ENCODE measurements around the gene TRIM62. TPM values are rescaled to one million over a fixed set of nuclear protein-coding genes. Genes with fewer than 3 reads are reported as not detected.
"Not testable (repeated sequence)": the region's sequence is repeated elsewhere in the genome, so short reads cannot be mapped to it uniquely, and the experiment has no call there.

Gene TRIM62
- total RNA-seq, 1 experiment from 2014 or later: 9.9 TPM

- no peaks in the 10 kb centered on the region for H4K20me1 ChIP-seq (ENCODE audit: insufficient read depth)
- no peak overlapping the region for H3K4me2 ChIP-seq
- no peak for TF ChIP-seq EZH2 (IDR thresholded peaks at IDR 0.05; ENCODE audit: low read depth)
- no peak for TF ChIP-seq CTCF (conservative IDR thresholded peaks at IDR 0.05)
- H2AFZ ChIP-seq: no peak overlapping the region
- no peaks in the 10 kb centered on the region for H3K9me3 ChIP-seq (ENCODE audit: insufficient read depth, low read depth)
- no peak for DNase-seq
- BruUV-seq (replicated peaks): no TSS peak
- H3K9me2 ChIP-seq (ENCODE audit: insufficient read depth): no peaks in the 10 kb centered on the region
- H3K27me3 ChIP-seq (ENCODE audit: insufficient read depth, low read depth): no peaks in the 10 kb centered on the region
- no peaks in the 10 kb centered on the region for H3K79me2 ChIP-seq (ENCODE audit: low read depth)
- ChIA-PET POLR2A (ENCODE audit: unreplicated experiment) (no interaction called here), CTCF (no interaction called here)
- H3F3A ChIP-seq (ENCODE audit: insufficient read depth, low read depth): peaks cover 12% of the 10 kb centered on the region; the same call in 1 of the 2 replicates
- H3K27ac ChIP-seq: no peak overlapping the region
- intact Hi-C loops (cut with micrococcal nuclease; ENCODE audit: unreplicated experiment): no loop called here
- H3K4me3 ChIP-seq: no peak overlapping the region
- no peaks in the 10 kb centered on the region for H3K36me3 ChIP-seq (ENCODE audit: low read depth)
- peaks cover 7% of the 10 kb centered on the region; the same call in 1 of the 2 replicates for H3K4me1 ChIP-seq (replicated peaks; ENCODE audit: insufficient read depth)
These were observed 40.6 kb downstream of the TRIM62 start for GRCh38 chr1:33141216-33141615.

- Histone ChIP-seq H3K27me3 (ENCODE audit: insufficient read depth, low read depth) (no peaks in the 10 kb centered on the region), H3K4me1 (replicated peaks; ENCODE audit: insufficient read depth) (peaks cover 7% of the 10 kb centered on the region; the same call in 1 of the 2 replicates), H3K4me3 (no peak overlapping the region), H4K20me1 (ENCODE audit: insufficient read depth) (no peaks in the 10 kb centered on the region), H3K9me3 (ENCODE audit: insufficient read depth, low read depth) (no peaks in the 10 kb centered on the region), H2AFZ (no peak overlapping the region), H3K4me2 (no peak overlapping the region), H3K9me2 (ENCODE audit: insufficient read depth) (no peaks in the 10 kb centered on the region), H3K27ac (no peak overlapping the region), H3K79me2 (ENCODE audit: low read depth) (no peaks in the 10 kb centered on the region), H3K36me3 (ENCODE audit: low read depth) (no peaks in the 10 kb centered on the region), H3F3A (ENCODE audit: insufficient read depth, low read depth) (peaks cover 12% of the 10 kb centered on the region; the same call in 1 of the 2 replicates)
- no peak for TF ChIP-seq EZH2 (IDR thresholded peaks at IDR 0.05; ENCODE audit: low read depth)
- no peak for TF ChIP-seq CTCF (conservative IDR thresholded peaks at IDR 0.05)
- DNase-seq: no peak
- ChIA-PET CTCF (no interaction called here), POLR2A (ENCODE audit: unreplicated experiment) (no interaction called here)
- intact Hi-C loops (cut with micrococcal nuclease; ENCODE audit: unreplicated experiment): no loop called here
- no TSS peak for BruUV-seq (replicated peaks)
These were observed 41.4 kb downstream of the TRIM62 start for GRCh38 chr1:33140153-33141149.

DNA sequence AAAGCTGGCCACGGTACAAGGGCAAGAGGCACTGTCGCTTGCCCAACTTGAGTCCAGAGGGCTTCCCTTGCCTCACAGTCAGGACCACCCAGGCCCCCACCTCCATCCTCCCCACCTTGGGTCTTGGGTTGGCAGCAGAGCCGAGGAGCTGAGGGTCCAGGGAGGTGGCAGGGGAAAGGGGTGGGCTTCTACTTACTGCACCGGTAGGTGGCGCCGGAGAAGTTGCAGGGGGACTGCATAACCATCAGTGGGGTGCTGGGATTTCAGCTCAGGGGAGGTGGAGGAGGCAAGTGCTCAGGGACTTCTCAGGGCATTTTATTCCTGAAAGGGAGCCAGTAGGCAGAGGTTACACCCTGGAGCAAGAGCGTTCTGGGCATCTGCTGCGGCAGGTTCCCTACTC lies 44.0 kb downstream of the TRIM62 start:
- H3K36me3 ChIP-seq (ENCODE audit: low read depth): no peaks in the 10 kb centered on the region

DNA sequence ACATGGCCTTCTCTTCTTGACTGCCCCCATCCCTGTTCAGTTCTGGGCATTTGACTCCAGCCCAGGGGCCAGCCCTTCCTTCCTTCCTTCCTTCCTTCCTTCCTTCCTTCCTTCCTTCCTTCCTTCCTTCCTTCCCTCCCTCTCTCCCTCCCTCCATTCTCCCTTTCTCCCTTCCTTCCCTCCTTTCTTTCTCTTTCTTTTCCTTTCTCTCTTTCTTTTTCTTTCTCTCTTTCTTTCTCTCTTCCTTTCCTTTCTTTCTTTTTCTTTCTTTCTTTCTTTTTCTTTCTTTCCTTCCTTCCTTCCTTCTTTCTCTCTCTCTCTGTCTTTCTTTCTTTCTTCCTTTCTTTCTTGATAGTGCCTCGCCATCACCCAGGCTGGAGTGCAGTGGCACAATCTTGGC lies 45.8 kb downstream of the TRIM62 start:
- H3K9me3 ChIP-seq (ENCODE audit: insufficient read depth, low read depth); H3K36me3 ChIP-seq (ENCODE audit: low read depth); BruUV-seq (replicated peaks); H3K27me3 ChIP-seq (ENCODE audit: insufficient read depth, low read depth); H3K79me2 ChIP-seq (ENCODE audit: low read depth); H3K4me3 ChIP-seq; DNase-seq; H3K27ac ChIP-seq; POLR2A ChIA-PET (ENCODE audit: unreplicated experiment); CTCF ChIA-PET; H3K4me1 ChIP-seq (replicated peaks; ENCODE audit: insufficient read depth); H2AFZ ChIP-seq; intact Hi-C loops (cut with micrococcal nuclease; ENCODE audit: unreplicated experiment); H3K9me2 ChIP-seq (ENCODE audit: insufficient read depth); H3K4me2 ChIP-seq; H4K20me1 ChIP-seq (ENCODE audit: insufficient read depth): not testable (repeated sequence)
- peaks cover 12% of the 10 kb centered on the region; the same call in 1 of the 2 replicates for H3F3A ChIP-seq (ENCODE audit: insufficient read depth, low read depth)

More for the DNA sequence above, 44.0 kb downstream of the TRIM62 start:
- CTCF ChIA-PET: no interaction called here
- H3K4me3 ChIP-seq: no peak overlapping the region
- no peak overlapping the region for H3K27ac ChIP-seq
- peaks cover 7% of the 10 kb centered on the region; the same call in 1 of the 2 replicates for H3K4me1 ChIP-seq (replicated peaks; ENCODE audit: insufficient read depth)
- H3K9me3 ChIP-seq (ENCODE audit: insufficient read depth, low read depth): no peaks in the 10 kb centered on the region
- peaks cover 12% of the 10 kb centered on the region; the same call in 1 of the 2 replicates for H3F3A ChIP-seq (ENCODE audit: insufficient read depth, low read depth)
- POLR2A ChIA-PET (ENCODE audit: unreplicated experiment): no interaction called here
- H3K79me2 ChIP-seq (ENCODE audit: low read depth): no peaks in the 10 kb centered on the region
- H3K27me3 ChIP-seq (ENCODE audit: insufficient read depth, low read depth): no peaks in the 10 kb centered on the region
- no peaks in the 10 kb centered on the region for H3K9me2 ChIP-seq (ENCODE audit: insufficient read depth)
- no peak for DNase-seq
- TF ChIP-seq EZH2 (IDR thresholded peaks at IDR 0.05; ENCODE audit: low read depth): no peak
- no peak for TF ChIP-seq CTCF (conservative IDR thresholded peaks at IDR 0.05)
- no TSS peak for BruUV-seq (replicated peaks)
- H4K20me1 ChIP-seq (ENCODE audit: insufficient read depth): no peaks in the 10 kb centered on the region
- intact Hi-C loops (cut with micrococcal nuclease; ENCODE audit: unreplicated experiment): no loop called here
- no peak overlapping the region for H3K4me2 ChIP-seq
- H2AFZ ChIP-seq: no peak overlapping the region

All from PC-9 (cell line).